HEK293 (cell line): Measurements from ENCODE around the gene MYO1F.

Experiments used
- CTCF ChIA-PET: fragments of 350-600 bp; formaldehyde crosslinking; extraction: SDS; loops from one replicate; lab custom pipeline; 2021; ENCODE audit warnings: antibody characterized with exemption; lab: Yijun Ruan, JAX
- POLR2A ChIA-PET: fragments of 300-600 bp; formaldehyde crosslinking; extraction: SDS; loops from one replicate; lab custom pipeline; 2020; ENCODE audit warnings: antibody characterized with exemption, inconsistent platforms; lab: Yijun Ruan, JAX
- H3K27ac ChIP-seq: fragments of 200-500 bp; sonication (Bioruptor generic); 2 replicates; pipeline ENCODE4 v1.5.1; 2014; ENCODE audit warnings: low read depth, low read length, control low read depth, inconsistent platforms; ENCODE audit errors: extremely low read depth
- H3K36me3 ChIP-seq, 2 experiments: fragments of 200-500 bp in 1 of 2; sonication (Bioruptor generic) in 1 of 2; 1 replicate in 1 of 2; 2 replicates in 1 of 2; pipeline ENCODE4 v1.5.1; 2014 to 2017; ENCODE audit warnings: inconsistent platforms in 2 of 2, low read length in 2 of 2; ENCODE audit not compliant: control insufficient read depth in 2 of 2, insufficient read depth in 1 of 2
- H3K4me1 ChIP-seq: fragments of 200-500 bp; sonication (Bioruptor generic); 2 replicates; pipeline ENCODE4 v1.5.1; 2014; ENCODE audit warnings: mild to moderate bottlenecking, low read length, inconsistent platforms; ENCODE audit not compliant: control insufficient read depth, insufficient read depth
- H3K4me3 ChIP-seq: 2 replicates; pipeline ENCODE4 v1.5.1; 2011; ENCODE audit warnings: low read depth, mild to moderate bottlenecking, control low read depth, low read length, moderate library complexity
- H3K9me3 ChIP-seq: fragments of 200-500 bp; sonication (Bioruptor generic); 2 replicates; pipeline ENCODE4 v1.5.1; 2014; ENCODE audit warnings: low read depth, low read length, inconsistent platforms; ENCODE audit not compliant: control insufficient read depth, insufficient read depth
- FEZF1 ChIP-seq: fragments of 450-650 bp; formaldehyde crosslinking; IDR thresholded peaks from 2 replicates; pipeline ENCODE4 v1.5.1; 2016; ENCODE audit warnings: missing biosample characterization, missing genetic modification characterization
- GLI2 ChIP-seq: fragments of 450-650 bp; formaldehyde crosslinking; IDR thresholded peaks from 2 replicates; pipeline ENCODE4; 2017; ENCODE audit warnings: missing biosample characterization, missing genetic modification characterization, low read depth, borderline replicate concordance
- KLF16 ChIP-seq: fragments of 450-650 bp; formaldehyde crosslinking; IDR thresholded peaks from 2 replicates; pipeline ENCODE4 v1.5.1; 2017; ENCODE audit warnings: missing biosample characterization, missing genetic modification characterization
- OSR2 ChIP-seq: fragments of 450-650 bp; formaldehyde crosslinking; IDR thresholded peaks from 2 replicates; pipeline ENCODE4 v1.5.1; 2016; ENCODE audit warnings: missing biosample characterization, missing genetic modification characterization
- PRDM1 ChIP-seq: fragments of 450-650 bp; formaldehyde crosslinking; IDR thresholded peaks from 2 replicates; pipeline ENCODE4; 2016; ENCODE audit warnings: missing biosample characterization, missing genetic modification characterization
- RBAK ChIP-seq: fragments of 450-650 bp; formaldehyde crosslinking; IDR thresholded peaks from 2 replicates; pipeline ENCODE4 v1.5.1; 2016; ENCODE audit warnings: missing biosample characterization, missing genetic modification characterization
- REST ChIP-seq: fragments of 450-650 bp; formaldehyde crosslinking; IDR thresholded peaks from 2 replicates; pipeline ENCODE4 v1.5.1; 2016; ENCODE audit warnings: missing biosample characterization, missing genetic modification characterization
- SP2 ChIP-seq: fragments of 450-650 bp; formaldehyde crosslinking; IDR thresholded peaks from 2 replicates; pipeline ENCODE4 v1.5.1; 2016; ENCODE audit warnings: missing biosample characterization, missing genetic modification characterization
- SP7 ChIP-seq: fragments of 450-650 bp; formaldehyde crosslinking; IDR thresholded peaks from 2 replicates; pipeline ENCODE4 v1.5.1; 2016; ENCODE audit warnings: missing biosample characterization, missing genetic modification characterization
- ZBTB20 ChIP-seq: fragments of 450-650 bp; formaldehyde crosslinking; IDR thresholded peaks from 2 replicates; pipeline ENCODE4 v1.5.1; 2016; ENCODE audit warnings: missing biosample characterization, missing genetic modification characterization
- ZBTB21 ChIP-seq: fragments of 450-650 bp; formaldehyde crosslinking; IDR thresholded peaks from 2 replicates; pipeline ENCODE4 v1.5.1; 2017; ENCODE audit warnings: missing biosample characterization, missing genetic modification characterization
- ZIC2 ChIP-seq: fragments of 450-650 bp; formaldehyde crosslinking; IDR thresholded peaks from 2 replicates; pipeline ENCODE4 v1.5.1; 2016; ENCODE audit warnings: missing biosample characterization, missing genetic modification characterization
- ZNF155 ChIP-seq: fragments of 450-650 bp; formaldehyde crosslinking; IDR thresholded peaks from 2 replicates; pipeline ENCODE4 v1.5.1; 2016; ENCODE audit warnings: missing biosample characterization, missing genetic modification characterization
- ZNF157 ChIP-seq: fragments of 450-650 bp; formaldehyde crosslinking; IDR thresholded peaks from 2 replicates; pipeline ENCODE4 v1.5.1; 2016; ENCODE audit warnings: missing biosample characterization, missing genetic modification characterization
- ZNF169 ChIP-seq: fragments of 450-650 bp; formaldehyde crosslinking; IDR thresholded peaks from 2 replicates; pipeline ENCODE4 v1.5.1; 2016; ENCODE audit warnings: missing biosample characterization, missing genetic modification characterization
- ZNF214 ChIP-seq: fragments of 450-650 bp; formaldehyde crosslinking; IDR thresholded peaks from 2 replicates; pipeline ENCODE4 v1.5.1; 2017; ENCODE audit warnings: missing biosample characterization, mild to moderate bottlenecking, missing genetic modification characterization, borderline replicate concordance
- ZNF341 ChIP-seq: fragments of 450-650 bp; formaldehyde crosslinking; IDR thresholded peaks from 2 replicates; pipeline ENCODE4; 2016; ENCODE audit warnings: low read depth, missing biosample characterization, missing genetic modification characterization
- ZNF391 ChIP-seq: fragments of 450-650 bp; formaldehyde crosslinking; IDR thresholded peaks from 2 replicates; pipeline ENCODE4 v1.5.1; 2016; ENCODE audit warnings: low read depth, missing biosample characterization, missing genetic modification characterization, borderline replicate concordance
- ZNF549 ChIP-seq: fragments of 450-650 bp; IDR thresholded peaks from 2 replicates; pipeline ENCODE4 v1.5.1; 2018; ENCODE audit warnings: missing biosample characterization, missing genetic modification characterization, mild to moderate bottlenecking, inconsistent platforms, moderate library complexity
- ZNF561 ChIP-seq: fragments of 450-650 bp; IDR thresholded peaks from 2 replicates; pipeline ENCODE4 v1.5.1; 2018; ENCODE audit warnings: missing biosample characterization, missing genetic modification characterization, borderline replicate concordance
- ZNF580 ChIP-seq: fragments of 450-650 bp; formaldehyde crosslinking; IDR thresholded peaks from 2 replicates; pipeline ENCODE4 v1.5.1; 2016; ENCODE audit warnings: missing biosample characterization, missing genetic modification characterization
- ZNF600 ChIP-seq: fragments of 450-650 bp; formaldehyde crosslinking; IDR thresholded peaks from 2 replicates; pipeline ENCODE4 v1.5.1; 2016; ENCODE audit warnings: missing biosample characterization, missing genetic modification characterization
- ZNF76 ChIP-seq: fragments of 450-650 bp; formaldehyde crosslinking; IDR thresholded peaks from 2 replicates; pipeline ENCODE4; 2016; ENCODE audit warnings: low read depth, missing biosample characterization, missing genetic modification characterization, borderline replicate concordance
- TF ChIP-seq, protein P1 (sequence below): fragments of 450-650 bp; formaldehyde crosslinking; IDR thresholded peaks from 2 replicates; pipeline ENCODE4 v1.5.1; 2017; ENCODE audit warnings: missing biosample characterization, missing genetic modification characterization
- TF ChIP-seq, protein P2 (sequence below): fragments of 450-650 bp; formaldehyde crosslinking; IDR thresholded peaks from 2 replicates; pipeline ENCODE4 v1.5.1; 2016; ENCODE audit warnings: missing biosample characterization, missing genetic modification characterization
- TF ChIP-seq, protein P3 (sequence below): fragments of 450-650 bp; IDR thresholded peaks from 2 replicates; pipeline ENCODE4 v1.5.1; 2018; ENCODE audit warnings: missing biosample characterization, mild to moderate bottlenecking, missing genetic modification characterization

MYO1F gene

DNA sequence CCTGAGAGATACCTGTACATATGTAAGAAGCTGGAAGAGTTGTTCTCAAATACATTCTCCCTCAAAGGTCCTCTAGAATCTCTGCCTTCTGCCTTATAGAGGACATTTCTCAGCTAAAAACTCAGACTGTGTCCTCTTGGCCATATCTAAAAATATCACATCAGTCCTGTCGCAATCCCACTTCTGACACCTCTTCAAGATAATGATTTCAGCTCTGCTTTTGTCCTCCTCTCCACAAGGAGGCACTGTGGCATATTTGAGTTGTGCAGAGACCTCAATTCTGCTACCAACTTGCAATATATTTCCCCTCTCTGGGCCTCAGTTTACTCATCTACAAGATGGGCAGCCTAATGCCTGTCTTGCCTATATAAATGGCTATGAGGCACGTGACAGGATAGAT, 16.7 kb upstream of the MYO1F start:
- CTCF ChIA-PET: interaction anchor here (0.8 to 4.2 kb wide), 7 partner anchors 9 to 48 kb away, joined by 3 to 49 read pairs (median 6); no protein-coding TSS in a partner anchor
- 0 out of 2 replicates have a peak, but pooled peaks have one; percentile 21 for TF ChIP-seq ZNF580 (tag by site-specific recombination)
- TF ChIP-seq ZNF391 (tag by site-specific recombination): no peak
- Histone ChIP-seq H3K9me3 (no peaks in the 10 kb centered on the region), H3K4me1 (no peaks in the 10 kb centered on the region), H3K4me3 (no peak overlapping the region), H3K27ac (no peak overlapping the region), H3K36me3 (no peaks in the 10 kb centered on the region)
- POLR2A ChIA-PET: no interaction called here

DNA sequence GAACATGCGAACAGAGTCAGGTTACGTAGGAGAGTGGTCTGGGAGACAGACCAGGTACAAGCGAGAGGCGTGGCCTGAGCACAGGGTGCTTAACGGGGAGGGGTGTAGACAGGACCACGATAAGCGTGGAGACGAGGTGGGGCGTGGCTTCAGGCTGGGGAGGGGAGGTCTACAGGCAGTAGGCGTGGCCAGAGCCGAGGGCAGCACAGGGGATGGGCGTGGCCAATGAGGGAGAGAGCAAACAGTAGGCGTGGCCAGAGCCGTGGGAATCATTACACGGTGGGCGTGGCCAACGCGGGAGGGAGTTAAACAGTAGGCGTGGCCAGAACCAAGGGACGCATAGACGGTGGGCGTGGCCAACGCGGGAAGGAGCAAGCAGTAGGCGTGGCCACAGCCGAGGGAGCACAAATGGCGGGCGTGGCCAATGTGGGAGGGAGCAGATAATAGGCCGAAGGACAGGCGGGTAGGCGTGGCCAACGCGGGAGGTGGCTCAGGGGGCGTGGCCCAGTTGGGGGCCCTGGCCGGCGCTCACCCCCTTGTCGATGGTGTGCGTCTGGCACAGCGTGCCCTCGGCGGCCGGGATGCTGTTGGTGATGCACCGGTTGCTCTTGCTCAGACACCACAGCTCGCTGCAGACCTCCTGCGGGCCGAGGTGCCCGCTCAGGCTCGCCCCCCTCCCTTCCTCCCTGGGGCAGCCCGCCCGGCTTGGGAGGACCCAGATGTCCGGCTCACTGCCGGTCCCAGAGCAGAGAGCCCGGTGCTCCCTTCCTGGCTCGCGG, 15.2 kb upstream of the MYO1F start:
- Histone ChIP-seq H3K27ac (no peak overlapping the region), H3K9me3 (no peaks in the 10 kb centered on the region), H3K36me3 (no peaks in the 10 kb centered on the region), H3K4me1 (no peaks in the 10 kb centered on the region), H3K4me3 (peak overlapping the region; percentile 13; the same call in 1 of the 2 replicates)
- CTCF ChIA-PET: interaction anchor here (2.4 to 6.8 kb wide), 3 partner anchors 12 to 31 kb away, joined by 8 to 60 read pairs (median 49); partner anchors contain the start of gene MYO1F
- POLR2A ChIA-PET: interaction anchor here (1.0 kb wide), 1 partner anchor 148 kb away, joined by 3 read pairs; the partner anchor contains the start of gene HNRNPM
- TF ChIP-seq ZBTB21 (tag by site-specific recombination) (no peak), SP7 (tag by site-specific recombination) (no peak), ZNF155 (no peak), GLI2 (no peak), ZNF169 (no peak), ZNF341 (tag by site-specific recombination) (no peak), ZNF76 (no peak), FEZF1 (tag by site-specific recombination) (no peak), ZNF214 (no peak), REST (tag by site-specific recombination) (no peak), ZBTB20 (tag by site-specific recombination) (no peak), ZNF549 (tag by site-specific recombination) (no peak), ZIC2 (tag by site-specific recombination) (peak; percentile 68), SP2 (tag by site-specific recombination) (peak; percentile 75), ZNF600 (tag by site-specific recombination) (no peak), PRDM1 (tag by site-specific recombination) (no peak), KLF16 (tag by site-specific recombination) (peak; percentile 75; the same call in 1 of the 2 replicates), OSR2 (tag by site-specific recombination) (no peak), RBAK (tag by site-specific recombination) (no peak), ZNF157 (tag by site-specific recombination) (no peak), ZNF561 (tag by site-specific recombination) (no peak)
- TF ChIP-seq, protein P1, sequence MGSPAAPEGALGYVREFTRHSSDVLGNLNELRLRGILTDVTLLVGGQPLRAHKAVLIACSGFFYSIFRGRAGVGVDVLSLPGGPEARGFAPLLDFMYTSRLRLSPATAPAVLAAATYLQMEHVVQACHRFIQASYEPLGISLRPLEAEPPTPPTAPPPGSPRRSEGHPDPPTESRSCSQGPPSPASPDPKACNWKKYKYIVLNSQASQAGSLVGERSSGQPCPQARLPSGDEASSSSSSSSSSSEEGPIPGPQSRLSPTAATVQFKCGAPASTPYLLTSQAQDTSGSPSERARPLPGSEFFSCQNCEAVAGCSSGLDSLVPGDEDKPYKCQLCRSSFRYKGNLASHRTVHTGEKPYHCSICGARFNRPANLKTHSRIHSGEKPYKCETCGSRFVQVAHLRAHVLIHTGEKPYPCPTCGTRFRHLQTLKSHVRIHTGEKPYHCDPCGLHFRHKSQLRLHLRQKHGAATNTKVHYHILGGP (tag by site-specific recombination): no peak
- TF ChIP-seq, protein P2, sequence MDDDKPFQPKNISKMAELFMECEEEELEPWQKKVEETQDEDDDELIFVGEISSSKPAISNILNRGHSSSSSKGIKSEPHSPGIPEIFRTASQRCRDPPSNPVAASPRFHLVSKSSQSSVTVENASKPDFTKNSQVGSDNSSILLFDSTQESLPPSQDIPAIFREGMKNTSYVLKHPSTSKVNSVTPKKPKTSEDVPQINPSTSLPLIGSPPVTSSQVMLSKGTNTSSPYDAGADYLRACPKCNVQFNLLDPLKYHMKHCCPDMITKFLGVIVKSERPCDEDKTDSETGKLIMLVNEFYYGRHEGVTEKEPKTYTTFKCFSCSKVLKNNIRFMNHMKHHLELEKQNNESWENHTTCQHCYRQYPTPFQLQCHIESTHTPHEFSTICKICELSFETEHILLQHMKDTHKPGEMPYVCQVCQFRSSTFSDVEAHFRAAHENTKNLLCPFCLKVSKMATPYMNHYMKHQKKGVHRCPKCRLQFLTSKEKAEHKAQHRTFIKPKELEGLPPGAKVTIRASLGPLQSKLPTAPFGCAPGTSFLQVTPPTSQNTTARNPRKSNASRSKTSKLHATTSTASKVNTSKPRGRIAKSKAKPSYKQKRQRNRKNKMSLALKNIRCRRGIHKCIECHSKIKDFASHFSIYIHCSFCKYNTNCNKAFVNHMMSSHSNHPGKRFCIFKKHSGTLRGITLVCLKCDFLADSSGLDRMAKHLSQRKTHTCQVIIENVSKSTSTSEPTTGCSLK (tag by site-specific recombination): no peak
- TF ChIP-seq, protein P3, sequence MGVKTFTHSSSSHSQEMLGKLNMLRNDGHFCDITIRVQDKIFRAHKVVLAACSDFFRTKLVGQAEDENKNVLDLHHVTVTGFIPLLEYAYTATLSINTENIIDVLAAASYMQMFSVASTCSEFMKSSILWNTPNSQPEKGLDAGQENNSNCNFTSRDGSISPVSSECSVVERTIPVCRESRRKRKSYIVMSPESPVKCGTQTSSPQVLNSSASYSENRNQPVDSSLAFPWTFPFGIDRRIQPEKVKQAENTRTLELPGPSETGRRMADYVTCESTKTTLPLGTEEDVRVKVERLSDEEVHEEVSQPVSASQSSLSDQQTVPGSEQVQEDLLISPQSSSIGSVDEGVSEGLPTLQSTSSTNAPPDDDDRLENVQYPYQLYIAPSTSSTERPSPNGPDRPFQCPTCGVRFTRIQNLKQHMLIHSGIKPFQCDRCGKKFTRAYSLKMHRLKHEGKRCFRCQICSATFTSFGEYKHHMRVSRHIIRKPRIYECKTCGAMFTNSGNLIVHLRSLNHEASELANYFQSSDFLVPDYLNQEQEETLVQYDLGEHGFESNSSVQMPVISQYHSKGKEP (tag by site-specific recombination): no peak
